ENCODE results near the gene AFG3L2.

The AFG3L2 gene

GRCh38 chr18:12352188-12352587 is 24.8 kb downstream of the AFG3L2 start:
- DNase-seq: no peak

- no peak for DNase-seq
These were observed 29.1 kb downstream of the AFG3L2 start for GRCh38 chr18:12347895-12348294.

- DNase-seq: no peak
These were observed 30.8 kb downstream of the AFG3L2 start for GRCh38 chr18:12346240-12346565.

GRCh38 chr18:12345491-12346239 is 31.4 kb downstream of the AFG3L2 start:
- no peak for DNase-seq

GRCh38 chr18:12342661-12343060 is 34.4 kb downstream of the AFG3L2 start:
- DNase-seq: no peak

GRCh38 chr18:12340945-12341660 is 35.9 kb downstream of the AFG3L2 start:
- no peak for DNase-seq

- no peak for DNase-seq
These were observed 38.6 kb downstream of the AFG3L2 start for GRCh38 chr18:12338382-12338781.

GRCh38 chr18:12336887-12337286 is 40.1 kb downstream of the AFG3L2 start:
- no peak for DNase-seq

- DNase-seq: no peak
These were observed 40.8 kb downstream of the AFG3L2 start for GRCh38 chr18:12336171-12336613.

GRCh38 chr18:12335503-12335902 is 41.5 kb downstream of the AFG3L2 start:
- DNase-seq: no peak

- DNase-seq: no peak
These were observed 42.2 kb downstream of the AFG3L2 start for GRCh38 chr18:12334863-12335262.

- DNase-seq: no peak
These were observed 42.6 kb downstream of the AFG3L2 start for GRCh38 chr18:12334366-12334808.

GRCh38 chr18:12333506-12334290 is 43.3 kb downstream of the AFG3L2 start:
- DNase-seq: no peak

GRCh38 chr18:12330766-12331165 is 46.3 kb downstream of the AFG3L2 start:
- DNase-seq: no peak

- DNase-seq: no peak
These were observed 47.8 kb downstream of the AFG3L2 start for GRCh38 chr18:12329125-12329698.

- no peak for DNase-seq
These were observed 48.7 kb downstream of the AFG3L2 start for GRCh38 chr18:12328179-12328823.

GRCh38 chr18:12327510-12328178 is 49.4 kb downstream of the AFG3L2 start:
- DNase-seq: peak; percentile 65

GRCh38 chr18:12326711-12327460 is 50.1 kb downstream of the AFG3L2 start:
- no peak for DNase-seq

GRCh38 chr18:12325726-12326245 is 51.2 kb downstream of the AFG3L2 start:
- no peak for DNase-seq

- no peak for DNase-seq
These were observed 51.9 kb downstream of the AFG3L2 start for GRCh38 chr18:12324991-12325725.

All from CD4-positive, alpha-beta T cell treated with Interleukin-21 for 1 hour (primary cell).